Inflammatory macrophage treated with lipopolysaccharide for 1 hour (primary cell): ENCODE results near the gene TMEM144.

Source experiments
- DNase-seq, 2 donors: peaks; one replicate each; pipeline ENCODE4 v3.0.0-alpha.2; 2020 to 2022

TMEM144 gene

DNA sequence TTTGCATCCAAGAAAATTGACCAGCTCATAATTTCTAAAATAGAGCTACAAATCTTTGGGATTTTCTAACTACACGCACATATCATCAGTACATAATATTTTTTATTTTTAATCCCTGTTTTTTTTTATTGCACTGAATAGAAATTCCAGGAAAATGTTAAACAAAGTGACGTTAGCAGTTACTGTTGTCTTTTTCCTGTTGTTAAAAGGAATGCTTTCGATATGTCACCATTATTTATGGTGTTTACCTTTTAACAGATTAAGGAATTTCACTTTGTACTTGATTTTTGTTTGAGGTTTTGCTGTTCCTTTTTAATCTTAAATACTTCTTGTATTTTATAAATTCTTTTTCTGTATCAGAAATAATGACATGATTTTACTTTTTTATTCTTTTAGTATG, 89.7 kb downstream of the TMEM144 start:
- DNase-seq: no peak

DNA sequence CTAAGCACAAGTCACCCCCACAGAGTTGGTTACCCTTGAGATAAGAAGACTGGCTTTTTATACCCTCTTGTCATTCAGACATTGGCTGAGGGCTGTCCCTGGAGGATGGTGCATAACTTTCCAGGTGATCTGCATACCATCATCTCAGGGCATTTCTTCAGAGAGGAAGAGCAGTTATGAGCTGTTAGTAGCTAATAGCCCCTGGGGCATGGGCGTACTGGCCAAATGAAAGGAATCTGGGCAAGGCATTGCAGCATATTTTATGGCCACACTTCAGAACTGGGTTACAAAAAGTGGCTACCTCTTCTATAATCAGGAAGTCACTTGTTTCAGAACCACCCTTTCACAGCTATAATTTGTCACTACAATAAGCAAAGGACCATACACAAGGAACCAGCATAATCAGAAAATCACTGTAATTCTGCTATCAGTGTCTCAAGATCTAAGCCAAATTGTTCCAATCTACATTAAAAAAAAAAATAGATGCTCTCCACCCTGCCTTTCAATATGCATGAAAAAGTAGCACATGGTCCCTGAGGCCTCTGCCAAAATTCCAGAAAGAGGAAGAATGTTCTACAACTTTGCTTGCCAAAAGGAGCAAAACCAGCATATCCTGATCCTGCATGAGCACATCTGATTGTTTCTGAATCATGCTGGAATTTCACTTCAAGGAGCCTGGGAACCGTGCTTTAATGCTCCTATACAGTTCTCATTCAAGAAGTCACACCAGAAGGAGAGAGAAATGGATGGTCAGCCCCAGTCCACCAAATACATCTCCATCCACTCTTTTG, 92.0 kb downstream of the TMEM144 start:
- DNase-seq: no peak

DNA sequence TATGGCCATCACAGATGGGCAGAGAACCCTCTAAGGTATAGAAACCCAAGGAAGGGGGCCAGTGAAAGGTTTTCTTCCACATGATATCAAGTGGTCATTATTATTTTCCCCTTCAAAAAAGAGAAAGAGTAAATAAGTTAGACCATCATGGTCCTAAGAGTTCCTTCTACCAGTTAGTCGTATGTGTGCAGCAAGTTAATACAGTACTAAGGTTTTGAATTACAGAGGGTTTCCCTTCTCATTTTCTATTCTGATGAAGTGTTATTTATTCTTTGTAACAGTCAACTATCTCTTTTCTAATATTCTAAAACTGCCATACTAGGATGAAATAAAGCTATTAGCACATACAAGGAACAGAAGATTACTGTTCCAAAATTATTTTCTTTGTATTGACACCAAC, 94.4 kb downstream of the TMEM144 start:
- DNase-seq: no peak
